Adrenal gland (tissue), 5 donors: ENCODE measurements around the gene HTRA3.

Experiments
- POLR2A ChIP-seq, 2 donors: fragments of 450-650 bp; IDR thresholded peaks; one replicate each; pipeline ENCODE4 v1.6.1; 2017; ENCODE audit warnings: antibody characterized with exemption in 2 of 2, mild to moderate bottlenecking in 2 of 2, moderate library complexity in 1 of 2
- TF ChIP-seq, protein P1 (sequence below), 6 experiments: fragments of 450-650 bp in 4 of 6; fragments of 200-600 bp in 2 of 6; sonication (generic) in 1 of 6; IDR thresholded peaks; 1 replicate in 5 of 6; 2 replicates in 1 of 6; pipeline versions ENCODE4 v1.5.1 to v1.8.0; 2016 to 2021; ENCODE audit warnings: antibody characterized with exemption in 6 of 6, mild to moderate bottlenecking in 2 of 6, moderate library complexity in 1 of 6
- donor health status: DM: no; HTN: no; CAD: no.

DNA sequence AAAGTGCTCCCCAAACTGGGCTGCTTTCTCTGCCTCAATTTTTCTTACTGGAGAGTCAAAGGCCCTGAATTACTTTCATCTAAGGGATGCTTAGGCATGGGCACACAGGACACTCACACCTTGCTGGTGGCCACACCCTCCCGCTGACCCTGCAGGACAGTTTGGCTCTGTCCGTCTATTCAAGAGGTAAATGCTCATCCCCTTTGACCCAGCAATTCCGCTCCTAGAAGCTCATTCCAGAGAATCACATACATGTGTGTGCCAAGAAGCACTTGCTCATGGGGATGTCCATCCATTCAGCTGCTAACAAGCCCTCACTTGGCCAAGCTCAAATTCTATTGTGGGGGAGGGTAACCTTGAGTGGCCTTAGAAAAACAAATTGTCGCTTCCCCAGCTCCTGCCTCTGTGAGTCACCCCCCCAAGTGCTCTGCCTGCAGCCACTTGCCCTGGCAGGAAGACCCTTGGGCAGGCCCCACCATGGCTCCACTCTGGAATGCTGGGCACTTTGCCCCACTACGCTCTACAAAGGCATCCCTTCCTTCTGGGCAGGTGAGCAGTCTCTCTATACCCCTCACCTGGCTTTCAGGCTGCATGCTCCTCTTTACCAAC lies 54.5 kb downstream of the HTRA3 start:
- TF ChIP-seq, protein P1, sequence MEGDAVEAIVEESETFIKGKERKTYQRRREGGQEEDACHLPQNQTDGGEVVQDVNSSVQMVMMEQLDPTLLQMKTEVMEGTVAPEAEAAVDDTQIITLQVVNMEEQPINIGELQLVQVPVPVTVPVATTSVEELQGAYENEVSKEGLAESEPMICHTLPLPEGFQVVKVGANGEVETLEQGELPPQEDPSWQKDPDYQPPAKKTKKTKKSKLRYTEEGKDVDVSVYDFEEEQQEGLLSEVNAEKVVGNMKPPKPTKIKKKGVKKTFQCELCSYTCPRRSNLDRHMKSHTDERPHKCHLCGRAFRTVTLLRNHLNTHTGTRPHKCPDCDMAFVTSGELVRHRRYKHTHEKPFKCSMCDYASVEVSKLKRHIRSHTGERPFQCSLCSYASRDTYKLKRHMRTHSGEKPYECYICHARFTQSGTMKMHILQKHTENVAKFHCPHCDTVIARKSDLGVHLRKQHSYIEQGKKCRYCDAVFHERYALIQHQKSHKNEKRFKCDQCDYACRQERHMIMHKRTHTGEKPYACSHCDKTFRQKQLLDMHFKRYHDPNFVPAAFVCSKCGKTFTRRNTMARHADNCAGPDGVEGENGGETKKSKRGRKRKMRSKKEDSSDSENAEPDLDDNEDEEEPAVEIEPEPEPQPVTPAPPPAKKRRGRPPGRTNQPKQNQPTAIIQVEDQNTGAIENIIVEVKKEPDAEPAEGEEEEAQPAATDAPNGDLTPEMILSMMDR (IDR thresholded peaks at IDR 0.05) = no peak
- TF ChIP-seq POLR2A (IDR thresholded peaks at IDR 0.05) = no peak
